ENCODE data around the gene PRAME.

DNA sequence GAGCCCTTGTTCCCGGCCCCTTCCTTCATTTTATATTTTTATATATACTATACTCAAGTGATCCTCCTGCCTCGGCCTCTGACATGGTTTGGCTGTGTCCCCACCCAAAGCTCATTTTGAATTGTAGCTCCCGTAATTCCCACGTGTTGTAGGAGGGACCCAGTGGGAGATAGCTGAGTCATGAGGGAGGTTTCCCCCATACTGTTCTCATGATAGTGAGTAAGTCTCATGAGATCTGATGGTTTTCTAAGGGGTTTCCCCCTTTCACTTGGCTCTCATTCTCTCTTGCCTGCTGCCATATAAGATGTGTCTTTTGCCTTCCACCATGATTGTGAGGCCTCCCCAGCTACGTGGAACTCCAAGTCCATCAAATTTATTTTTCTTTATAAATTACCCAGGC is 31.8 kb downstream of the PRAME start:
- TF ChIP-seq, protein P1, sequence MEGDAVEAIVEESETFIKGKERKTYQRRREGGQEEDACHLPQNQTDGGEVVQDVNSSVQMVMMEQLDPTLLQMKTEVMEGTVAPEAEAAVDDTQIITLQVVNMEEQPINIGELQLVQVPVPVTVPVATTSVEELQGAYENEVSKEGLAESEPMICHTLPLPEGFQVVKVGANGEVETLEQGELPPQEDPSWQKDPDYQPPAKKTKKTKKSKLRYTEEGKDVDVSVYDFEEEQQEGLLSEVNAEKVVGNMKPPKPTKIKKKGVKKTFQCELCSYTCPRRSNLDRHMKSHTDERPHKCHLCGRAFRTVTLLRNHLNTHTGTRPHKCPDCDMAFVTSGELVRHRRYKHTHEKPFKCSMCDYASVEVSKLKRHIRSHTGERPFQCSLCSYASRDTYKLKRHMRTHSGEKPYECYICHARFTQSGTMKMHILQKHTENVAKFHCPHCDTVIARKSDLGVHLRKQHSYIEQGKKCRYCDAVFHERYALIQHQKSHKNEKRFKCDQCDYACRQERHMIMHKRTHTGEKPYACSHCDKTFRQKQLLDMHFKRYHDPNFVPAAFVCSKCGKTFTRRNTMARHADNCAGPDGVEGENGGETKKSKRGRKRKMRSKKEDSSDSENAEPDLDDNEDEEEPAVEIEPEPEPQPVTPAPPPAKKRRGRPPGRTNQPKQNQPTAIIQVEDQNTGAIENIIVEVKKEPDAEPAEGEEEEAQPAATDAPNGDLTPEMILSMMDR (IDR thresholded peaks at IDR 0.05), result no peak
- TF ChIP-seq POLR2A (IDR thresholded peaks at IDR 0.05), result no peak
